Measurements from ENCODE around the gene HMGN5.

HMGN5 gene

GRCh38 chrX:81114757-81115156 lies 87.0 kb downstream of the HMGN5 start:
- no peak for DNase-seq

- no peak for DNase-seq
These were observed 91.4 kb downstream of the HMGN5 start for GRCh38 chrX:81110286-81110685.

GRCh38 chrX:81082649-81083048 lies 119.1 kb downstream of the HMGN5 start:
- no peak for DNase-seq
